Measurements from ENCODE around the gene WDR43.

WDR43 gene, protein sequence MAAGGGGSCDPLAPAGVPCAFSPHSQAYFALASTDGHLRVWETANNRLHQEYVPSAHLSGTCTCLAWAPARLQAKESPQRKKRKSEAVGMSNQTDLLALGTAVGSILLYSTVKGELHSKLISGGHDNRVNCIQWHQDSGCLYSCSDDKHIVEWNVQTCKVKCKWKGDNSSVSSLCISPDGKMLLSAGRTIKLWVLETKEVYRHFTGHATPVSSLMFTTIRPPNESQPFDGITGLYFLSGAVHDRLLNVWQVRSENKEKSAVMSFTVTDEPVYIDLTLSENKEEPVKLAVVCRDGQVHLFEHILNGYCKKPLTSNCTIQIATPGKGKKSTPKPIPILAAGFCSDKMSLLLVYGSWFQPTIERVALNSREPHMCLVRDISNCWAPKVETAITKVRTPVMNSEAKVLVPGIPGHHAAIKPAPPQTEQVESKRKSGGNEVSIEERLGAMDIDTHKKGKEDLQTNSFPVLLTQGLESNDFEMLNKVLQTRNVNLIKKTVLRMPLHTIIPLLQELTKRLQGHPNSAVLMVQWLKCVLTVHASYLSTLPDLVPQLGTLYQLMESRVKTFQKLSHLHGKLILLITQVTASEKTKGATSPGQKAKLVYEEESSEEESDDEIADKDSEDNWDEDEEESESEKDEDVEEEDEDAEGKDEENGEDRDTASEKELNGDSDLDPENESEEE

DNA sequence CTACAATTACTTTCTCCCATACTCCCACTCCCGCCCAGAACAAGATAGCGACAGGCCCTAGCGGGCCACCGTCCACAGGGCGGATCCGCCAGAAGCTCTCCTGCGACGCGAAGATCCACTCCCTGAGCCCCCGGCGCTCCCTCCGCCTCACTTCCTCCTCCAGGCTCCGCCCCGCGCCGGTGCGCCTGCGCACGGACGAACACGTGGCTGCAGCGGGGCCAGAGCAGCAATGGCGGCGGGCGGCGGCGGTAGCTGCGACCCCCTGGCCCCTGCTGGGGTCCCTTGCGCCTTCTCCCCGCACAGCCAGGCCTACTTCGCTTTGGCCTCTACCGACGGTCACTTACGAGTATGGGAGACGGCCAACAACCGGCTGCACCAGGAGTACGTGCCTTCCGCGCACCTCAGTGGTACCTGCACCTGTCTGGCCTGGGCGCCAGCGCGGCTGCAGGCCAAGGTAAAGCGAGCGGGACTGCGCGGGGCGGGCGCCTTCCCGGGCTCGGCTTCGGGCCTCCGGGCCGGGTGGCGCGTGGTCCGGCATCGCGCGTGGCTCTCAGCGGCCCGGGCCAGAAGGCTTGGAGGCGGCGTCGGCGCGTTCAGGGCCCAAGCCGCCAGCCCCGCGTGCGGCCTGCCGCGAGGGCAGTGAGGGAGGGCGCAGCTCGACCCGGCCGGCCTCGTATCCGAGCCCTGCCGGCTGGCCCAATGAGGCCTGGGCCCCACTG is at the start of gene WDR43:
TSS of gene WDR43 (plus strand) at position 198 of the 719 bp plus-strand sequence. CDS start at position 230, 32 bp downstream.
- peak; percentile 94 for DNase-seq

GRCh38 chr2:28855193-28855592 is 39.3 kb upstream of the WDR43 start:
- DNase-seq: no peak

- DNase-seq: no peak
Measured at GRCh38 chr2:28855977-28856376, 38.5 kb upstream of the WDR43 start.

DNA sequence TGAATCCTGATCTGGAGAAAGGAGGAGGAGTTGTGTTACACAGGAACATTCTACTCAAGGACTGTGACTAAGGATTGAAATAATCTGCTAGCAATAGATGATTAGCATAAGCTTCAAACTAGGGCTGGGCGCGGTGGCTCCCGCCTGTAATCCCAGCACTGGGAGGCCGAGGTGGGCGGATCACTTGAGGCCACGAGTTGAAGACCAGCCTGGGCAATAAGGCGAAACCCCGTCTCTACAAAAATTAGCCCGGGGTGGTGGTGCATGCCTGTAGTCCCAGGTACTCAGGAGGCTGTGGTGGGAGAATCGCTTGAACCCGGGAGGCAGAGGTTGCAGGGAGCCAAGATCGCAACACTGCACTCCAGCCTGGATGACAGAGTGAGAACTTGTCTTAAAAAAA is 25.9 kb upstream of the WDR43 start:
- no peak for DNase-seq

DNA sequence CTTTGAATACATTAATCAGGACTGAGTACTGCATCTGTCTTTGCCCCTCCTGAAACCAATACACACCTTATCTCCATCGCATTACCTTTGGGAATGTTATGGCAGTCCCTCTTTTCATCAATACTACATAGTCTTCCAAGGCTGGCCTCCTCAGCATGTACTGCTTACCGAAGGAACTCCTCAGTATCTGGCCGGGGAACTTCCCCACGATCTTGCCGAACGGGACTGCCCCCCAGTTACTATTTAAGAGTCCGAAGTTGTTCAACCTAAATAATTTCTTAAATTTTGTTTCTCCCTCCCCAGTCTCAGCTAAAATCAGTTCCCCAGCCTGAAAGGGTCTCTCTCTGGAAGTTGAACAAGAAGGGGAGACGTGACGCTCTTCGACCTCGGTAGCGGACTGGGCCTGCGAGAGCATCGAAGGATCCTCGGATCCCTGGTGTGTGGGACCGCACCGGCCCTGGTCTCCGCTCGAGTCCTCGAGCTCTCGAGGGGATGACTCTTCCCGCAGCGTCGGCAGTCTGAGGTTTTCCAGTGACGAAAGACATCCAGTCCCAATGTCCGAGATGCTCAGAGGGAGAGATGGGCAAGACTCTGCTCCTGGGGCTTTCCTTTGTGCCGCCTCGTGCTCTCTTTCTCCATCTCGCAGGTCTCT is 24.8 kb upstream of the WDR43 start:
- DNase-seq: no peak

DNA sequence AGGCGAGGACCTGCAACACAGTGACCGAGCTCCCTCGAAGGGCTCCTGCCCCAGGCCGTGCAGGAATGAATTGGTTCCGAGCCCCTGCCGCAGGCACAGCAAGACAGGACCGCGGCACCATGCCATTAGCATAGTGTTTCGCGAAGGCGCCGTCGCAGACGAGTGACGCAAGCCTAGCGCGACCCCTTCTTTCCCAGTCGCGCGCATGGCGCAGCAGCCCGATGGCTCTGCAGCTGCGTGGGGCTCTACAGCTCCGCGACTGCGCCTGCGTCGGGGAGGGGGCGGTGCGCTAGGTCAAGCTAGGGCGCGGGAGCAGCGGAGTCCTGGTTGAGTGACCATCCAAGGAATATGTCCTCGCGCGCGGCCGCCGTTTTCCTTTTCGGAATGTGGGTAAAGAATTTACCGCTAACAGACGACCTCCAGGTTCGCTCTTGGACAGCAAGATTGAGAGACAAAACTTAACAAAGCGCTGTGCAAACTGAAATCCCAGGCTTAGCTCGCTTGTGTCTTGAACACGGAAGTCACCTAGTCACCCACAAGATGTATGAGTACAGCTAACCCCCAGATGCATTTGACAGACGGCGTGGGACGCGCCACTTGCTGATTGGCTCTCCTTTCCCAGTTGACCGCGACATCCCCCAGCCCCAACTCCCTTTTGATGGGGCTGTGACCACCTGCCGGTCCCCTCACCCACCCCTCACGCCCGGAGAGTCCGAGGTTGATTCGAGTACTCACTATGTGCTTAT is 24.1 kb upstream of the WDR43 start, which contains the start of gene TRMT61B:
TSS of gene TRMT61B (minus strand) at position 164 of the 746 bp plus-strand sequence. CDS start at position 132, 32 bp downstream.
- DNase-seq: peak; percentile 90

DNA sequence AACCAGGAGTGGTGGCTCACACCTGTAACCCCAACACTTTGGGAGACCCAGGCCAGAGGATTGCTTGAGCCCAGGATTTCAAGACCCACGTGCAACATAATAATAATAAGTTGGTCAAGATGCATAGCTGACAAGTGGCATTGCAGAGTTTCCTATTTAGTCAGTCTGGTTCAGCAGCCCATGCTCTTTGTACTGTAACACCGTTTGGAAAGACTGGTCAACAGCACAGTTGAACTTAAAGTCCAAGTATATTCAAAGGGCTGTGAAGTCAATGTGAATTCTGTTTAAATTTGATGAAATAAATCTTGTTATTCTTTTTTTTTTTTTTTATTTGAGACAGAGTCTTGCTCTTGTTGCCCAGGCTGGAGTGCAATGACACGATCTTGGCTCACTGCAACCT is 22.8 kb upstream of the WDR43 start:
- no peak for DNase-seq

DNA sequence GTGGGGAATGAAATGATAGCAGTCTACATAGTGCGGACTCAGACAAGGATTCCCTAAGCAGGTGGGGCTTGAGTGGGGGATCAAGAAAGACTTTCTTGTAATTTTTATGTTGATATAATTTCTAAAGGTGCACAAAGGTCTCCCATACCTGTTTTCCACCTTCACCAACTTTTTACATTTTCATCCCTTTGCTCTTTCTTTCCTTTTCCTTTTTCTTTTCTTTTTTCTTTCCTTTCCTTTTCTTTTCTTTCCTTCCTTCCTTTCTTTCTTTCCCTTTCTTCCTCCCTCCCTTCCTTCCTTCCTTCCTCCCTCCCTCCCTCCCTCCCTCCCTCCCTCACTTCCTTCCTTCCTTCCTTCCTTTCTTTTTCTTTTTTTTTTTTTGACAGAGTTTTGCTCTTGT is 14.3 kb upstream of the WDR43 start:
- DNase-seq: no peak

GRCh38 chr2:28893488-28893887 is 979 bp upstream of the WDR43 start:
- no peak for DNase-seq

- no peak for DNase-seq
Measured at GRCh38 chr2:28895189-28895893, 874 bp downstream of the WDR43 start.

DNA sequence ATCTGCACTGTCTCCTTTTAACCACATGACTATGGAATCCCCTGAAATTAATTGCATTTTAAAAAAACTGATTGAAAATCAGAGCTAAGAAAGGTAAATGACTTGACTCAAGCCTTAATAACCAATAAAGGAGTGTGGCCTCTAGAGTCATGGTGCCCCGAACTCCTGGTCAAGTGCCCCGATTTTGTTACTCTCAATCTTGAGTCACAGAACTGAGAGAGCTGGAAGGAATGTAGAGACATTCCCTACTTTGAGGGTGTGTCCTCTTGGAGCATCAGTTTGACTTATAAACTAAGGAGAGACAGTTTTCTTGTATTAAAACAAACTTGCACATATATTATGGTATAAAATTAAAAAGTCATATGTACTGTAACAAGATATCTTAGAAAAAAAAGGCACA is 2.4 kb downstream of the WDR43 start:
- DNase-seq: peak; percentile 23

GRCh38 chr2:28898048-28898447 is 3.6 kb downstream of the WDR43 start:
- DNase-seq: no peak

GRCh38 chr2:28901202-28901601 is 6.7 kb downstream of the WDR43 start:
- no peak for DNase-seq

DNA sequence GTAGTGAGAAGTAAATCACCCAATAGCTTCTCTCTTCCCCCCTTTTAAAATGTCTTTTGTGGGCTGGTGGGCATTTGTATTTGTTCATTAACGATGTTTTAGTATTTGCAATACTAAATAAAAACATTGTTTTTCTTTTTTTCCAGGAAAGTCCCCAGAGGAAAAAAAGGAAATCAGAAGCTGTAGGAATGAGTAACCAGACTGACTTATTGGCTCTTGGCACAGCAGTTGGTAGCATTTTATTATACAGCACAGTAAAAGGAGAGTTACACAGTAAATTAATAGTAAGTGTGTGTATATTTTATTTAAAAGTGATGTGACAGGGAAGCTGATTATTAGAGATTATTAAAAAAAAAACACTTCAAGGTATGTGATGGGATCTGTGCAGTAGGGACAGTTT is 7.4 kb downstream of the WDR43 start:
- DNase-seq: no peak

- DNase-seq: no peak
Measured at GRCh38 chr2:28902584-28902983, 8.1 kb downstream of the WDR43 start.

GRCh38 chr2:28904295-28904694 is 9.8 kb downstream of the WDR43 start:
- no peak for DNase-seq

DNA sequence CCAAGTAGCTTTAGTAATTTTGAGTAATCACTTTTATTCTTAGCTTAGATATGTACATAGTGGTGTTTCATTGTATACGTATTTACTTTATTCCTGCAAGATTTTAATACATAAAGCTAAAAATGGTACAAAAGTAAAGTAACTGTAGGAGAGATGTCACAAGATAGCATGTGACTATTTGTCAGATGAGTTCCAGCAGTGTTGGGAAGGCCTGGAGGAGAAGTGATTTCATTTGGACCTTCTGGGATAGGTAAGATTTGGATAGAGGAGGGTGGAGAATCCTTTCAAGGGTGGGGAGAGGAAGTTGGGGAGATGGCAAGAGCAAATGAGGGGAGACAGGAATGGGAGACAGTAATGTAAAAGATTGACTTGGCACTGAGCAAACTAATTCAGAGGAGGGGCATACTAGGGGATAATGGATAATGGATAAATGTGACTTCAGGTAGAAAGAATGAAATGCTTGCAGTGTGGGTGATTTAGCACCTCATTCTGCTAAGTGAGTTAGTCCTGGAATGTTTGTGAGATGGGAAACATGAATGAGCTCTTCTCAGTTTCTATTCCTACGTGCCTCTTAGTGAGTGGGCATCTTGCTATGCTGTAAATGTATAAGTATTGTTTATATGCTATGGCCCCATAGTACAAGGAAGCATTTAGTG is 10.5 kb downstream of the WDR43 start:
- no peak for DNase-seq

DNA sequence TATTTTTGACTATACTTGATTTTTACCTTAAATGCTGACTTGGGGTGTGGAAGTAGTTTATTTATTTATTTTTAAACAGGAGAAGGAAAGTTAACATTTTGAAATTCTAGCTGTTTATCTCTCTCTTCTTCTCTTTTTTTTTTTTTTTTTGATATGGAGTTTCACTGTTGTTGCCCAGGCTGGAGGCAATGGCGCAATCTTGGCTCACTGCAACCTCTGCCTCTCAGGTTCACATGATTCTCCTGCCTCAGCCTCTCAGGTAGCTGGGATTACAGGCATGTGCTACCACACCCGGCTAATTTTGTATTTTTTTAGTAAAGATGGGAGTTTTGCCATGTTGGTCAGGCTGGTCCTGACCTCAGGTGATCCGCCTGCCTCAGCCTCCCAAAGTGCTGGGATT is 11.1 kb downstream of the WDR43 start:
- DNase-seq: no peak

GRCh38 chr2:28906376-28906775 is 11.9 kb downstream of the WDR43 start:
- no peak for DNase-seq

DNA sequence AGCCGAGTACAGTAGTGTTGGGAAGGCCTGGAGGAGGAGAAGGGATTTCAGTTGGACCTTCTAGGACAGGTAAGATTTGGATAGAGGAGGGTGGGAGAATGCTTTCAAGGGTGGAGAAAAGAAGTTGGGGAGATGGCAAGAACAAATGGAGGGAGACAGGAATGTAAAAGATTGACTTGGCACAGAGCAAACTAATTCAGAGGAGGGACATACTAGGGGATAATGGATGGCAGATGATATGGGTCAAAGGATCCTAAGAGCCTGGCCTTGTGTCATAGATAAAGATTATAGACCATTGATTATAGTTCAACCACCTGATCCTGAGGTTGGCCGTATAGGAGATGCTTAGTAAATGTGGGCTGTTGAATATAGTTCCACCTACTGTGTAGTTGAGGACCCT is 12.4 kb downstream of the WDR43 start:
- no peak for DNase-seq

- DNase-seq: no peak
Measured at GRCh38 chr2:28908172-28908571, 13.7 kb downstream of the WDR43 start.

Measured in amniotic stem cell (primary cell).